GM19240 (cell line): Measurements from ENCODE around the gene GABRR1.

ENCODE experiments used
- DNase-seq: peaks from one replicate; pipeline ENCODE4 v3.0.0; 2011; ENCODE audit warnings: low spot score; ENCODE audit not compliant: insufficient read length

GABRR1 gene

GRCh38 chr6:89216411-89216810, 747 bp downstream of the GABRR1 start:
- no peak for DNase-seq

GRCh38 chr6:89215391-89215790, 1.8 kb downstream of the GABRR1 start:
- no peak for DNase-seq

- DNase-seq, result no peak
Measured at GRCh38 chr6:89214197-89214596, 3.0 kb downstream of the GABRR1 start.

- DNase-seq, result no peak
Measured at GRCh38 chr6:89212472-89212871, 4.7 kb downstream of the GABRR1 start.

- no peak for DNase-seq
Measured at GRCh38 chr6:89209457-89209856, 7.7 kb downstream of the GABRR1 start.

GRCh38 chr6:89208551-89208950, 8.6 kb downstream of the GABRR1 start:
- no peak for DNase-seq

GRCh38 chr6:89205819-89206218, 11.3 kb downstream of the GABRR1 start:
- no peak for DNase-seq

GRCh38 chr6:89204096-89204495, 13.1 kb downstream of the GABRR1 start:
- DNase-seq, result no peak

GRCh38 chr6:89200706-89201215, 16.4 kb downstream of the GABRR1 start:
- DNase-seq, result no peak

- DNase-seq, result no peak
Measured at GRCh38 chr6:89199579-89199978, 17.6 kb downstream of the GABRR1 start.

GRCh38 chr6:89198235-89198634, 18.9 kb downstream of the GABRR1 start:
- no peak for DNase-seq

- no peak for DNase-seq
Measured at GRCh38 chr6:89197141-89197540, 20.0 kb downstream of the GABRR1 start.

- DNase-seq, result no peak
Measured at GRCh38 chr6:89194559-89194958, 22.6 kb downstream of the GABRR1 start.

GRCh38 chr6:89190741-89191140, 26.4 kb downstream of the GABRR1 start:
- no peak for DNase-seq

GRCh38 chr6:89187504-89187903, 29.7 kb downstream of the GABRR1 start:
- DNase-seq, result no peak

- DNase-seq, result no peak
Measured at GRCh38 chr6:89186762-89187161, 30.4 kb downstream of the GABRR1 start.

GRCh38 chr6:89184344-89184743, 32.8 kb downstream of the GABRR1 start:
- no peak for DNase-seq

GRCh38 chr6:89183294-89183693, 33.9 kb downstream of the GABRR1 start:
- no peak for DNase-seq

- no peak for DNase-seq
Measured at GRCh38 chr6:89180971-89181370, 36.2 kb downstream of the GABRR1 start.

GRCh38 chr6:89180112-89180511, 37.0 kb downstream of the GABRR1 start:
- DNase-seq, result no peak

- no peak for DNase-seq
Measured at GRCh38 chr6:89173634-89174033, 43.5 kb downstream of the GABRR1 start.

- no peak for DNase-seq
Measured at GRCh38 chr6:89172131-89172530, 45.0 kb downstream of the GABRR1 start.

- no peak for DNase-seq
Measured at GRCh38 chr6:89162047-89162371, 55.1 kb downstream of the GABRR1 start.

GRCh38 chr6:89161326-89162046, 55.7 kb downstream of the GABRR1 start:
- no peak for DNase-seq
